ENCODE data around the gene APOBEC2.

- TF ChIP-seq CTCF (IDR thresholded peaks at IDR 0.05; ENCODE audit: low read depth, low read length) (no peak), EZH2phosphoT487 (IDR thresholded peaks at IDR 0.05; ENCODE audit: low read depth) (no peak)
Observed at GRCh38 chr6:41036601-41037000, 16.4 kb upstream of the APOBEC2 start.

All from OCI-LY3 (cell line).